ENCODE data around the gene C16orf87. TPM values are rescaled to one million over a fixed set of nuclear protein-coding genes. Genes with fewer than 3 reads are reported as not detected.

The C16orf87 gene
- total RNA-seq, 2 experiments from 2014 or later = 12.5 to 14.7 TPM

- peaks cover 23% of the 10 kb centered on the region for H3K9me3 Mint-ChIP-seq
- no peak overlapping the region for H3K27ac Mint-ChIP-seq
- ATAC-seq (no peak), DNase-seq (no peak)
- peaks cover 33% of the 10 kb centered on the region for H3K36me3 Mint-ChIP-seq (ENCODE audit: low read depth)
- peaks cover 1% of the 10 kb centered on the region for H3K4me1 Mint-ChIP-seq (ENCODE audit: low read depth)
- TF ChIP-seq CTCF (IDR thresholded peaks at IDR 0.05) = no peak
- intact Hi-C loops (cut with micrococcal nuclease) = no loop called here
- no peak overlapping the region for H3K4me3 Mint-ChIP-seq
- H3K27me3 Mint-ChIP-seq = no peaks in the 10 kb centered on the region
- ChIA-PET CTCF (no interaction called here), POLR2A (no interaction called here)
Observed at GRCh38 chr16:46796764-46797269, 34.2 kb downstream of the C16orf87 start.

- Mint-ChIP-seq H3K4me1 (ENCODE audit: low read depth) (peaks cover 17% of the 10 kb centered on the region), H3K27me3 (no peaks in the 10 kb centered on the region), H3K4me3 (no peak overlapping the region), H3K9me3 (peaks cover 23% of the 10 kb centered on the region), H3K27ac (no peak overlapping the region), H3K36me3 (ENCODE audit: low read depth) (peaks cover 34% of the 10 kb centered on the region)
- ATAC-seq (no peak), DNase-seq (no peak)
- intact Hi-C loops (cut with micrococcal nuclease) = no loop called here
- POLR2A ChIA-PET = no interaction called here
- CTCF ChIA-PET = no interaction called here
- no peak for TF ChIP-seq CTCF (IDR thresholded peaks at IDR 0.05)
Observed at GRCh38 chr16:46793841-46794240, 37.1 kb downstream of the C16orf87 start.

- H3K27me3 Mint-ChIP-seq = no peaks in the 10 kb centered on the region
- ATAC-seq = no peak
- intact Hi-C loops (cut with micrococcal nuclease) = no loop called here
- DNase-seq = no peak
- TF ChIP-seq CTCF (IDR thresholded peaks at IDR 0.05) = no peak
- H3K9me3 Mint-ChIP-seq = peaks cover 25% of the 10 kb centered on the region
- CTCF ChIA-PET = interaction anchor here (0.6 to 1.2 kb wide), 3 partner anchors 10 to 118 kb away, joined by 3 read pairs; no protein-coding TSS in a partner anchor
- H3K27ac Mint-ChIP-seq = peak overlapping the region; percentile 79
- H3K4me3 Mint-ChIP-seq = peak overlapping the region; percentile 75
- POLR2A ChIA-PET = interaction anchor here (1.4 kb wide), 1 partner anchor 10 kb away, joined by 3 read pairs; no protein-coding TSS in a partner anchor
- peaks cover 20% of the 10 kb centered on the region for H3K36me3 Mint-ChIP-seq (ENCODE audit: low read depth)
- peaks cover 20% of the 10 kb centered on the region for H3K4me1 Mint-ChIP-seq (ENCODE audit: low read depth)
Observed at GRCh38 chr16:46790599-46791270, 40.2 kb downstream of the C16orf87 start.

- Mint-ChIP-seq H3K9me3 (peaks cover 17% of the 10 kb centered on the region), H3K4me1 (ENCODE audit: low read depth) (peaks cover 20% of the 10 kb centered on the region), H3K4me3 (peak overlapping the region; percentile 75), H3K27ac (peak overlapping the region; percentile 79), H3K36me3 (ENCODE audit: low read depth) (peaks cover 10% of the 10 kb centered on the region), H3K27me3 (no peaks in the 10 kb centered on the region)
- peak; percentile 82 for DNase-seq
- intact Hi-C loops (cut with micrococcal nuclease) = no loop called here
- peak; percentile 97 for ATAC-seq
- no peak for TF ChIP-seq CTCF (IDR thresholded peaks at IDR 0.05)
- POLR2A ChIA-PET = no interaction called here
- CTCF ChIA-PET = interaction anchor here (0.6 to 1.2 kb wide), 6 partner anchors 11 to 119 kb away, joined by 3 to 6 read pairs (median 3); partner anchors contain the start of gene ORC6
Observed at GRCh38 chr16:46789499-46790414, 41.2 kb downstream of the C16orf87 start.

Data from activated CD8-positive, alpha-beta T cell treated with anti-CD3 and anti-CD28 coated beads for 36 hours (primary cell).